Neural cell (in vitro differentiated cells): ENCODE data around the gene TMPRSS3.

ENCODE experiments used
- CTCF ChIP-seq: fragments of 450-650 bp; IDR thresholded peaks from 2 replicates; pipeline ENCODE4 v1.5.1; 2014; ENCODE audit warnings: antibody characterized with exemption, mild to moderate bottlenecking, moderate library complexity; ENCODE audit not compliant: poor library complexity, severe bottlenecking
- EP300 ChIP-seq: fragments of 450-650 bp; conservative IDR thresholded peaks from 2 replicates; pipeline ENCODE4 v1.6.1; 2014; ENCODE audit warnings: antibody characterized with exemption, mild to moderate bottlenecking, moderate library complexity; ENCODE audit not compliant: poor library complexity, severe bottlenecking
- EZH2 ChIP-seq: fragments of 200-600, 300-800 bp; shearing (Covaris generic), sonication (generic); IDR thresholded peaks from 2 replicates; pipeline ENCODE4 v1.6.1; 2014; ENCODE audit warnings: antibody characterized with exemption, low read length, borderline replicate concordance, mild to moderate bottlenecking; ENCODE audit not compliant: insufficient read depth, poor library complexity, severe bottlenecking
- MXI1 ChIP-seq: fragments of 450-650 bp; conservative IDR thresholded peaks from 2 replicates; pipeline ENCODE4 v1.6.1; 2014; ENCODE audit warnings: antibody characterized with exemption, mild to moderate bottlenecking; ENCODE audit not compliant: poor library complexity, severe bottlenecking
- POLR2AphosphoS5 ChIP-seq: IDR thresholded peaks from 2 replicates; pipeline ENCODE4 v1.6.1; 2012
- RAD21 ChIP-seq: fragments of 450-650 bp; conservative IDR thresholded peaks from 2 replicates; pipeline ENCODE4 v1.6.1; 2014; ENCODE audit warnings: antibody characterized with exemption, mild to moderate bottlenecking, moderate library complexity
- REST ChIP-seq: IDR thresholded peaks from 2 replicates; pipeline ENCODE4 v1.6.1; 2012; ENCODE audit warnings: borderline replicate concordance
- SMC3 ChIP-seq: fragments of 450-650 bp; conservative IDR thresholded peaks from 2 replicates; pipeline ENCODE4 v1.6.1; 2014; ENCODE audit warnings: antibody characterized with exemption, mild to moderate bottlenecking, moderate library complexity; ENCODE audit not compliant: poor library complexity
- TAF1 ChIP-seq: IDR thresholded peaks from 2 replicates; pipeline ENCODE4 v1.6.1; 2012; ENCODE audit warnings: low read depth

GRCh38 chr21:42358937-42359336 lies 36.9 kb downstream of the TMPRSS3 start:
- TF ChIP-seq MXI1 (no peak), CTCF (no peak), EP300 (no peak), SMC3 (no peak), TAF1 (no peak), EZH2 (no peak), REST (no peak), RAD21 (no peak), POLR2AphosphoS5 (no peak)
